KMS-11 (cell line): ENCODE results near the gene LGMN.
A peak's percentile ranks its signal among the peaks of the same experiment; 100 is the strongest.

ENCODE experiments used
- H2AFZ ChIP-seq: fragments of 200-600 bp; sonication (generic); 2 replicates; pipeline ENCODE4 v1.6.1; 2016; ENCODE audit warnings: antibody characterized with exemption, mixed run types, low read depth
- H3K27ac ChIP-seq: fragments of 200-600 bp; sonication (generic); 2 replicates; pipeline ENCODE4 v1.6.1; 2016; ENCODE audit warnings: mild to moderate bottlenecking, mixed run types
- H3K27me3 ChIP-seq: fragments of 200-600 bp; sonication (generic); 2 replicates; pipeline ENCODE4 v1.6.1; 2017; ENCODE audit warnings: mild to moderate bottlenecking, low read depth, mixed run types, moderate library complexity; ENCODE audit not compliant: insufficient read depth
- H3K36me3 ChIP-seq: fragments of 200-600 bp; sonication (generic); 2 replicates; pipeline ENCODE4 v1.6.1; 2017; ENCODE audit warnings: mild to moderate bottlenecking, mixed run types; ENCODE audit not compliant: insufficient read depth
- H3K4me1 ChIP-seq: fragments of 200-600 bp; sonication (generic); 2 replicates; pipeline ENCODE4 v1.6.1; 2016; ENCODE audit warnings: mild to moderate bottlenecking, low read depth, mixed run types; ENCODE audit not compliant: poor library complexity, severe bottlenecking
- H3K4me2 ChIP-seq: fragments of 200-600 bp; sonication (generic); 2 replicates; pipeline ENCODE4 v1.7.0; 2016; ENCODE audit warnings: mild to moderate bottlenecking, mixed run types
- H3K4me3 ChIP-seq: fragments of 200-600 bp; sonication (generic); IDR thresholded peaks from 2 replicates; pipeline ENCODE4 v1.6.1; 2017; ENCODE audit warnings: low read depth, low read length, mixed read lengths; ENCODE audit not compliant: insufficient read depth
- H3K79me2 ChIP-seq: fragments of 200-600 bp; sonication (generic); 2 replicates; pipeline ENCODE4 v1.6.1; 2016; ENCODE audit warnings: low read depth, mixed run types; ENCODE audit not compliant: insufficient read depth
- H3K9ac ChIP-seq: fragments of 200-600 bp; sonication (generic); 2 replicates; pipeline ENCODE4 v1.6.1; 2016; ENCODE audit warnings: mild to moderate bottlenecking, mixed run types
- H4K20me1 ChIP-seq: fragments of 200-600 bp; sonication (generic); 2 replicates; pipeline ENCODE4 v1.6.1; 2016; ENCODE audit warnings: mild to moderate bottlenecking, mixed run types; ENCODE audit not compliant: insufficient read depth
- TF ChIP-seq, protein P1 (sequence below): fragments of 200-600 bp; sonication (generic); conservative IDR thresholded peaks from 2 replicates; pipeline ENCODE4 v1.6.1; 2017; ENCODE audit warnings: low read depth, mild to moderate bottlenecking, antibody characterized with exemption, low read length, moderate library complexity, mixed read lengths

Gene LGMN

DNA sequence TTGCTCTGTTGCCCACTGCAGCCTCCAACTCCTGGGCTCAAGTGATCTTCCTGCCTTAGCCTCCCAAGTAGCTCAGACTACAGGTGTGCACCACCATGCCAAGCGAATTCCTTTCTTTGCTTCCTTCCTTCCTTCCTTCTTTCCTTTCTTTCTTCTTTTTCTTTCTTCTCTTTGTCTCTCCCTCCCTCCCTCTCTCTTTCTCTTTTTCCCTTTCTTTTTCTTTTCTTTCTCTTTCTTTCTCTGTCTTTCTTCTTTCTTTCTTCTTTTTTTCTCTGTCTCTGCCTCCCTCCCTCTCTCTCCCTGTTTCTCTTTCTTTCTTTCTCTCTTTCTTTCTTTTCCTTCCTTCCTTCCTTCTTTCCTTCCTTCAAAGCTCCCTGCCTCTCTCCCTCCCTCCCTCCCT is 52.9 kb downstream of the LGMN start:
- Histone ChIP-seq H3K27ac (no peak overlapping the region), H4K20me1 (no peaks in the 10 kb centered on the region), H3K4me2 (no peak overlapping the region), H3K9ac (no peak overlapping the region), H3K4me1 (peaks cover 15% of the 10 kb centered on the region), H3K4me3 (no peak overlapping the region), H3K79me2 (no peaks in the 10 kb centered on the region), H3K36me3 (no peaks in the 10 kb centered on the region), H3K27me3 (no peaks in the 10 kb centered on the region), H2AFZ (no peak overlapping the region)
- TF ChIP-seq, protein P1, sequence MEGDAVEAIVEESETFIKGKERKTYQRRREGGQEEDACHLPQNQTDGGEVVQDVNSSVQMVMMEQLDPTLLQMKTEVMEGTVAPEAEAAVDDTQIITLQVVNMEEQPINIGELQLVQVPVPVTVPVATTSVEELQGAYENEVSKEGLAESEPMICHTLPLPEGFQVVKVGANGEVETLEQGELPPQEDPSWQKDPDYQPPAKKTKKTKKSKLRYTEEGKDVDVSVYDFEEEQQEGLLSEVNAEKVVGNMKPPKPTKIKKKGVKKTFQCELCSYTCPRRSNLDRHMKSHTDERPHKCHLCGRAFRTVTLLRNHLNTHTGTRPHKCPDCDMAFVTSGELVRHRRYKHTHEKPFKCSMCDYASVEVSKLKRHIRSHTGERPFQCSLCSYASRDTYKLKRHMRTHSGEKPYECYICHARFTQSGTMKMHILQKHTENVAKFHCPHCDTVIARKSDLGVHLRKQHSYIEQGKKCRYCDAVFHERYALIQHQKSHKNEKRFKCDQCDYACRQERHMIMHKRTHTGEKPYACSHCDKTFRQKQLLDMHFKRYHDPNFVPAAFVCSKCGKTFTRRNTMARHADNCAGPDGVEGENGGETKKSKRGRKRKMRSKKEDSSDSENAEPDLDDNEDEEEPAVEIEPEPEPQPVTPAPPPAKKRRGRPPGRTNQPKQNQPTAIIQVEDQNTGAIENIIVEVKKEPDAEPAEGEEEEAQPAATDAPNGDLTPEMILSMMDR = no peak

DNA sequence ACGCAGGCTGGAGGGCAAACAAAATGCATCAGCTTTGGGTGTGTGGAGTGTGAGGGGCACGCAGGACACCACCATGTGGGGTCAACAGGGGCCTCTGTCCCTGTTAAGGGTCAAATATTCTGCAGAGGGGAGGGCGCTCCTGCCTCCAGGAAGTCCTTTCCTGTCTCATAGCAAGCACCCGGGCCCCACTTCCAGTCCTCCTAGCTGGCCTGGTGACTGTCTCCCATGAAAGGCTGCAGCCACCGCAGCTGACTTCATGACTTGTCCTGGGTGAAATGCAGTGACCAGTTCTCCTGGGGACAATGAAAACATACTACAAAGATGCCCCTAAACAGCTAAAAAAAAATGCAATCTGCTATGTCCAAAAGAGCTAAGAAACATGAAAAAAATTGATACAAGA is 53.6 kb downstream of the LGMN start:
- no peak overlapping the region for H3K4me2 ChIP-seq
- no peaks in the 10 kb centered on the region for H3K36me3 ChIP-seq
- H2AFZ ChIP-seq = no peak overlapping the region
- no peak overlapping the region for H3K27ac ChIP-seq
- H3K27me3 ChIP-seq = no peaks in the 10 kb centered on the region
- no peak overlapping the region for H3K4me3 ChIP-seq
- no peak overlapping the region for H3K9ac ChIP-seq
- no peaks in the 10 kb centered on the region for H3K79me2 ChIP-seq
- H4K20me1 ChIP-seq = no peaks in the 10 kb centered on the region
- TF ChIP-seq, protein P1 = no peak
- H3K4me1 ChIP-seq = peaks cover 20% of the 10 kb centered on the region

DNA sequence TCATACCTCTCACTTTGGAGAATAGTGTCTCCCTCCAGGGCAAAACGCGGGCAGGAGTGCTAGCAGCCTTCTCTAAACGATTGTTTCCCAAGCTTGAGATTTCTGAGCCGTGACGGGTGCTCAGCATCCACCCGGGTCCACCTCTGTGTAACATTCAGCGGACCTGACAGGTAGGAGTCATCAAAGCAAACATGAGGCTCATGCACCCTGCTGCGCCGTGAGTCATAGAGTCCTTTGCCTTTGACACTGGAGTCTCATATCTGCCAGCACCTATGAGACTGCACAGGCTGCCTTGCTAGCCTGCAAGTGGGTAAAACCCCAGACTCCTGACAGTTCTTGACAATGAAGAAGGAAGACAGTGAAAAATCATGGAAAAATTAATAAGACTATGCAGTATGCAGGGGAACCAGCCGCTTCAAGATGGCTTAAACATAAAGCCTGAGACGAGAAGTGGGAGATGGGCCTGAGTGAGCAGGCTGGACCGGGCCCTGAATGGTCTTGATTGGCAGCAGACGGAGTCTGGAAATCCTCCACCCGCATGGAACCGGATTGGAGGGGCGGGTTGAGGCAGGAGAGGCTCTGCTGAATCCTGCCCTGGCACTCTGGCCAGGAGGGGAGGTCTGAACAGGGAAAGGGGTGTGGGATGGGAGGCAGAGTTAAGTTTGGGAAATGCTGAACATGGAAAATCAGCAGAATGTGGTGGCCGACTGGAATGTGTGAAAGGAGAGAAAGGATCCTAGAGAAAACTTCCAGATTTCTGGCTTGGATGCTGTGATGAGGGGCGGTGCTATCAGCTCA is 54.2 kb downstream of the LGMN start:
- TF ChIP-seq, protein P1 = no peak
- no peak overlapping the region for H2AFZ ChIP-seq
- H3K36me3 ChIP-seq = no peaks in the 10 kb centered on the region
- no peaks in the 10 kb centered on the region for H3K79me2 ChIP-seq
- no peak overlapping the region for H3K9ac ChIP-seq
- no peak overlapping the region for H3K4me2 ChIP-seq
- no peaks in the 10 kb centered on the region for H4K20me1 ChIP-seq
- H3K4me3 ChIP-seq = no peak overlapping the region
- peaks cover 20% of the 10 kb centered on the region for H3K4me1 ChIP-seq
- H3K27ac ChIP-seq = no peak overlapping the region
- no peaks in the 10 kb centered on the region for H3K27me3 ChIP-seq

DNA sequence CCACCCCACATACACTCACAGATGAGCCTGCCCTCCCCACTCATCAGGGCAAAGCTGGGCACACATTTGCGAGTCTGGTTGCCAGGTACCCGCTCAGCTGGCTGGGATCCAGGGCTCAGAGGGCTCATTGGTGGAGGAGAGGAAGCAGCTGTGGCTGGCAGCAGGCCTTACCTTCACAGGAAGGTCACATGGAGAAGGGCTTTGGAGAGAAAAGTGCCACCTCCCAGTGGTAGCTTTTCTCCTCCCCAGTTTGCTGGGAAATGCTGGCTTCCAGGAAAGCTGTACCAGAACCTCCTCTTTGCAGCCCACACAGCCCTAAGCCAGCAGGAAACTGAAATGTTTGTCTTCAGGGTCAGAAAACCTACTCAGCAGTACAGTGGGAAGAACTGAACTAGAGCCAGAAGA is 55.6 kb downstream of the LGMN start:
- Histone ChIP-seq H3K27me3 (no peaks in the 10 kb centered on the region), H3K27ac (no peak overlapping the region), H2AFZ (no peak overlapping the region), H3K79me2 (no peaks in the 10 kb centered on the region), H3K36me3 (no peaks in the 10 kb centered on the region), H3K4me1 (peaks cover 20% of the 10 kb centered on the region), H3K9ac (no peak overlapping the region), H3K4me2 (peak overlapping the region; percentile 9; the same call in 1 of the 2 replicates), H4K20me1 (no peaks in the 10 kb centered on the region), H3K4me3 (no peak overlapping the region)
- TF ChIP-seq, protein P1 = no peak
